ENCODE measurements around the gene ATP1A2.
A peak's percentile ranks its signal among the peaks of the same experiment; 100 is the strongest.

DNA sequence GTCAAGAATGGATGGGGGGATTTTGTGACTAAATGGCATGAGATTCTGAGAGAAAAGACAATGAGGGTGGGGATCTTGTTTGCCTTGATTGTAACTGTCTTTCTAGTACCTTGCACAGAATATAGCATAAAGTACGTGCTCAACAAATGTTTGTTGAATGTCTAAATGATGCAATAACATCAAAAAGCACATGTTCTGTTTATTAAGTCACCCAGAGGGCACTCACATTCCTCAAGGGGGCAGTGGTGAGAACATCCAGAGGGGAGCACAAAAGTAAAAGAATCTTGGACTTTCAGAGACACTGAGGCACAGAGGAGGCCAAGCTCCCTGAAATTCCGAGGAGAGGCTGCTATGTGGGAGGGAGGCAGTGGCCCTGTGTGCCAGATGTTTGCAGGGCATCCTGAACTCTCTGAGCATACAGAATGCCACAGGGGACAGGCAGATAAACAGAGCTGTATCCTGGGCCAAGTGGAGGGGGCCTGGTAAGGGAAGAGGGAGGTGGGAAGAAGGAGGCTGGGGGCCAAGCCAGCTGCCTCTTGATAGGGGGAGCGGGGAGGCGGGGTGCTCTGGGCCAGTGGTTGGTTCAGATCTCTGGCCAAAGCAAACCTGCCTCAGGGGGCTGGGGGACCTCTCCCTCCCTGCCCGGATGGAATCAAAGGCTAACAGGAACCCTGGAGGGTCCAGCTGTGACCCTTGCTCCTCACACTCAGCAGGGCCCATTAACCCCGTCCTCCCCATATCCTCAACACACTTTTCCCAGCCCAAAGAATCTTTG lies 6.5 kb upstream of the ATP1A2 start:
- peak; percentile 38 to 72 (median 58) for TF ChIP-seq CTCF (IDR thresholded peaks at IDR 0.05 in 2 of 3, conservative IDR thresholded peaks at IDR 0.05 in 1 of 3; ENCODE audit: control insufficient read depth in 2 of 3, extremely low read depth in 1 of 3, insufficient read depth in 1 of 3, low read depth in 3 of 3, low read length in 3 of 3)
- no peak for TF ChIP-seq E2F8 (IDR thresholded peaks at IDR 0.05; ENCODE audit: low read depth, partially characterized antibody)
- no peak for TF ChIP-seq MXI1 (IDR thresholded peaks at IDR 0.05; ENCODE audit: low read depth, low read length)
- no peak for TF ChIP-seq PAX8 (IDR thresholded peaks at IDR 0.05)
- no peak for TF ChIP-seq ZBTB33 (IDR thresholded peaks at IDR 0.05)
- no peak for TF ChIP-seq CREB1 (IDR thresholded peaks at IDR 0.05; ENCODE audit: low read depth)
- TF ChIP-seq MTA2 (IDR thresholded peaks at IDR 0.05; ENCODE audit: low read depth) = no peak
- TF ChIP-seq EP300 (IDR thresholded peaks at IDR 0.05; ENCODE audit: borderline replicate concordance in 1 of 2, control insufficient read depth in 1 of 2, low read depth in 2 of 2, low read length in 2 of 2) = no peak
- peak; percentile 32; the same call in 1 of the 2 replicates for TF ChIP-seq SMC3 (IDR thresholded peaks at IDR 0.05; ENCODE audit: borderline replicate concordance, low read length)
- no peak for TF ChIP-seq CREM (IDR thresholded peaks at IDR 0.05; ENCODE audit: low read depth)
- TF ChIP-seq MYB (IDR thresholded peaks at IDR 0.05; ENCODE audit: borderline replicate concordance, low read depth, low read length) = no peak
- TF ChIP-seq RBBP5 (conservative IDR thresholded peaks at IDR 0.05) = no peak
- no peak for TF ChIP-seq MYC (IDR thresholded peaks at IDR 0.05; ENCODE audit: insufficient read depth, insufficient read length, insufficient replicate concordance, low read length, severe bottlenecking)
